GM15510 (cell line): ENCODE results near the gene AUP1.

Experiments
- POLR2A ChIP-seq: IDR thresholded peaks from 3 replicates; pipeline ENCODE4 v1.6.1; 2011; ENCODE audit warnings: borderline replicate concordance; ENCODE audit not compliant: insufficient read length; ENCODE audit errors: extremely low read depth

The AUP1 gene

GRCh38 chr2:74564222-74564621 lies 34.7 kb upstream of the AUP1 start:
- no peak for TF ChIP-seq POLR2A

GRCh38 chr2:74562126-74562775 lies 32.7 kb upstream of the AUP1 start:
- no peak for TF ChIP-seq POLR2A

- no peak for TF ChIP-seq POLR2A
Observed at GRCh38 chr2:74560591-74560990, 31.1 kb upstream of the AUP1 start.

- no peak for TF ChIP-seq POLR2A
Observed at GRCh38 chr2:74559912-74560311, 30.4 kb upstream of the AUP1 start.

- no peak for TF ChIP-seq POLR2A
Observed at GRCh38 chr2:74558284-74559230, 29.1 kb upstream of the AUP1 start.

- TF ChIP-seq POLR2A: no peak
Observed at GRCh38 chr2:74556831-74557370, 27.4 kb upstream of the AUP1 start.

GRCh38 chr2:74556159-74556558 lies 26.7 kb upstream of the AUP1 start:
- TF ChIP-seq POLR2A: no peak

GRCh38 chr2:74555610-74556103 lies 26.2 kb upstream of the AUP1 start:
- no peak for TF ChIP-seq POLR2A

- peak; percentile 33 for TF ChIP-seq POLR2A
Observed at GRCh38 chr2:74554820-74555531, 25.5 kb upstream of the AUP1 start.

- peak; percentile 56 for TF ChIP-seq POLR2A
Observed at GRCh38 chr2:74553892-74554819, 24.6 kb upstream of the AUP1 start, which contains the start of the genes DOK1 and LOXL3. Gene DOK1 (plus strand): TSS chr2:74554720. CDS start chr2:74554755, 35 bp downstream. Gene LOXL3 (minus strand): TSS chr2:74553942. CDS start chr2:74552634, 1,308 bp downstream.

GRCh38 chr2:74552914-74553811 lies 23.7 kb upstream of the AUP1 start:
- TF ChIP-seq POLR2A: peak; percentile 15
